Endodermal cell (in vitro differentiated cells): Measurements from ENCODE around the gene CEP104. TPM values are rescaled to one million over a fixed set of nuclear protein-coding genes. Genes with fewer than 3 reads are reported as not detected.

Experiments
- DNase-seq: peaks from one replicate; pipeline ENCODE4 v3.0.0-alpha.2; 2017
- H3K27ac ChIP-seq: 2 replicates; pipeline ENCODE4 v1.5.1; 2013; ENCODE audit warnings: mild to moderate bottlenecking, low read depth, low read length, moderate library complexity
- H3K27me3 ChIP-seq: 2 replicates; pipeline ENCODE4 v1.6.1; 2013; ENCODE audit warnings: mild to moderate bottlenecking, low read length, moderate library complexity; ENCODE audit not compliant: insufficient read depth, control insufficient read depth, poor library complexity, severe bottlenecking
- H3K36me3 ChIP-seq: 2 replicates; pipeline ENCODE4 v1.7.0; 2013; ENCODE audit warnings: mild to moderate bottlenecking, low read length, moderate library complexity; ENCODE audit not compliant: control insufficient read depth, insufficient read depth
- H3K4me1 ChIP-seq: one replicate; pipeline ENCODE4 v1.7.0; 2013; ENCODE audit warnings: low read length; ENCODE audit not compliant: control insufficient read depth, insufficient read depth
- H3K4me3 ChIP-seq: 2 replicates; pipeline ENCODE4 v1.5.1; 2013; ENCODE audit warnings: mild to moderate bottlenecking, low read length, moderate library complexity
- H3K9ac ChIP-seq: 2 replicates; pipeline ENCODE4 v1.6.1; 2013; ENCODE audit warnings: mild to moderate bottlenecking, low read length, moderate library complexity; ENCODE audit not compliant: poor library complexity, severe bottlenecking; ENCODE audit errors: extremely low read depth
- H3K9me3 ChIP-seq: 2 replicates; pipeline ENCODE4 v1.6.1; 2013; ENCODE audit warnings: mild to moderate bottlenecking, low read length, moderate library complexity; ENCODE audit not compliant: control insufficient read depth
- H3K27ac Mint-ChIP-seq: 2 replicates; pipeline ENCODE4 v1.8.0; 2020; ENCODE audit warnings: mixed read lengths
- H3K27me3 Mint-ChIP-seq: 2 replicates; pipeline ENCODE4 v1.8.0; 2021; ENCODE audit warnings: mild to moderate bottlenecking, mixed read lengths; ENCODE audit not compliant: insufficient read depth
- H3K36me3 Mint-ChIP-seq: 2 replicates; pipeline ENCODE4 v1.8.0; 2020; ENCODE audit warnings: low read depth, mixed read lengths
- H3K4me1 Mint-ChIP-seq: 2 replicates; pipeline ENCODE4 v1.8.0; 2020; ENCODE audit warnings: mixed read lengths
- H3K4me3 Mint-ChIP-seq: 2 replicates; pipeline ENCODE4 v1.8.0; 2020; ENCODE audit warnings: mild to moderate bottlenecking, moderate library complexity, mixed read lengths
- H3K9me3 Mint-ChIP-seq: 2 replicates; pipeline ENCODE4 v1.8.0; 2020; ENCODE audit warnings: mild to moderate bottlenecking, mixed read lengths
- WGBS, 2 experiments: methylation state at CpG; one replicate each; pipeline versions ENCODE4 v1.1.5 to v1.1.7; 2013; ENCODE audit warnings: missing lambda C conversion rate in 2 of 2, mixed read lengths in 1 of 2; ENCODE audit not compliant: insufficient coverage in 1 of 2, insufficient read length in 1 of 2; 5-methylcytosine and 5-hydroxymethylcytosine counted together
- total RNA-seq, 2 donors: library from RNA; stranded (reverse); fragmentation: NEBNext Ultra II Directional in 1 of 2; extraction: Animal tissue kit (Norgen Biotek cat#: 25700) in 1 of 2; gene quantifications; 2 replicates in 1 of 2; 3 replicates in 1 of 2; pipeline ENCODE4 v1.2.1, GENCODE V29; 2021
- TF ChIP-seq, protein P1 (sequence below): fragments of 200-600 bp; sonication (generic); conservative IDR thresholded peaks from 2 replicates; pipeline ENCODE4 v1.5.0; 2021; ENCODE audit warnings: antibody characterized with exemption, mild to moderate bottlenecking

The CEP104 gene
- total RNA-seq, 2 donors from 2014 or later = 34.2 to 47.5 TPM

DNA sequence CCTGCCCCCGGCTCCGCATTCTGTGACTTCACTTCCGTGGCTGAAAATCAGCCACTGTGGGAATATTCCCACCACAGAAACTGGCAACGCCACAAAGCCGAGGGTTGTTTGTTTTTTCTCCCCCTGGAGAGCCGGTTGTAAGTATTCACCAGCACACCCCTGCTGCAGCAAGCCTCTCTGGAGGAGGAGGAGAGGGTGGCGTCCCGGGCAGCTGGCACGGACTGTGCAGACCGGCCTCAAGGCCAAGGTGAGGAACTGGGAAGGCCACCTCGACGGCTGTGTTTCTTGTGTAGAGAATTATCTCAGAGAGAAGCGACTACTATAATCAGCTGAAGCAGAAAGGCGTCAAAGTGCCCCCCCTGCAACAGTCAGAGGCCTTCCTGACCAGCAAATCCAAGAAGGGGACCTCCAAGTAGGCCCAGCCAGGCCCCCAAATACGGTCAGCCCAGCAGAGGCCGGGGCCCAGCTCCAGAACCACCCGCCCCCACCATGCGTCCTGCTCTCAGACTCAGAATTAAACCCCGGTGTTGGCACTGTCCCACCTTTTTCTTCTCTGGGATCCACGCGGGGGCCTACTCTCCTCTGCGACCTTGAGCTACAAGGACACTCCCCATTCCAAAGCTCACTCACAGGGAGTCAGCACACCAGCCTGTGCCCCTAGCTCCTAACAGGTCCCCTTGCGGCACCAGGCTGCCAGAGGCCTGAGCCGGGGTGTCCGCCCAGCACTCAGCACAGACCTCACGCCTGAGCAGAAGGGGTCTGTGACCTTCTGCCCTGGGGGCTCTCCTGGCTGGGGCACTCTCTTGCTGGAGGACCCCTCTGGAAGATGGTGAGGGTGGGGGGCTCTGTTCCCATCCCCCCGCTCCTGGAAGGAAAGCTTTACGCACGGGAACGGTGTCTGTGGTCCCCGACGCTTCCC is 85.6 kb downstream of the CEP104 start:
- Histone ChIP-seq H3K36me3 (no peaks in the 10 kb centered on the region), H3K4me1 (peaks cover 4% of the 10 kb centered on the region), H3K9me3 (no peaks in the 10 kb centered on the region), H3K27me3 (no peaks in the 10 kb centered on the region), H3K27ac (no peak overlapping the region), H3K9ac (no peak overlapping the region), H3K4me3 (peak overlapping the region; percentile 76)
- peak; percentile 70 for DNase-seq
- no peaks in the 10 kb centered on the region for H3K9me3 Mint-ChIP-seq
- H3K27ac Mint-ChIP-seq = no peak overlapping the region
- H3K4me3 Mint-ChIP-seq = peak overlapping the region; percentile 56
- peaks cover 8% of the 10 kb centered on the region for H3K27me3 Mint-ChIP-seq
- peaks cover 8% of the 10 kb centered on the region for H3K4me1 Mint-ChIP-seq
- no peaks in the 10 kb centered on the region for H3K36me3 Mint-ChIP-seq
- TF ChIP-seq, protein P1, sequence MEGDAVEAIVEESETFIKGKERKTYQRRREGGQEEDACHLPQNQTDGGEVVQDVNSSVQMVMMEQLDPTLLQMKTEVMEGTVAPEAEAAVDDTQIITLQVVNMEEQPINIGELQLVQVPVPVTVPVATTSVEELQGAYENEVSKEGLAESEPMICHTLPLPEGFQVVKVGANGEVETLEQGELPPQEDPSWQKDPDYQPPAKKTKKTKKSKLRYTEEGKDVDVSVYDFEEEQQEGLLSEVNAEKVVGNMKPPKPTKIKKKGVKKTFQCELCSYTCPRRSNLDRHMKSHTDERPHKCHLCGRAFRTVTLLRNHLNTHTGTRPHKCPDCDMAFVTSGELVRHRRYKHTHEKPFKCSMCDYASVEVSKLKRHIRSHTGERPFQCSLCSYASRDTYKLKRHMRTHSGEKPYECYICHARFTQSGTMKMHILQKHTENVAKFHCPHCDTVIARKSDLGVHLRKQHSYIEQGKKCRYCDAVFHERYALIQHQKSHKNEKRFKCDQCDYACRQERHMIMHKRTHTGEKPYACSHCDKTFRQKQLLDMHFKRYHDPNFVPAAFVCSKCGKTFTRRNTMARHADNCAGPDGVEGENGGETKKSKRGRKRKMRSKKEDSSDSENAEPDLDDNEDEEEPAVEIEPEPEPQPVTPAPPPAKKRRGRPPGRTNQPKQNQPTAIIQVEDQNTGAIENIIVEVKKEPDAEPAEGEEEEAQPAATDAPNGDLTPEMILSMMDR = no peak
- WGBS, 2 experiments = 72 to 85% methylated on average over 14 to 32 of the region's 32 CpGs

DNA sequence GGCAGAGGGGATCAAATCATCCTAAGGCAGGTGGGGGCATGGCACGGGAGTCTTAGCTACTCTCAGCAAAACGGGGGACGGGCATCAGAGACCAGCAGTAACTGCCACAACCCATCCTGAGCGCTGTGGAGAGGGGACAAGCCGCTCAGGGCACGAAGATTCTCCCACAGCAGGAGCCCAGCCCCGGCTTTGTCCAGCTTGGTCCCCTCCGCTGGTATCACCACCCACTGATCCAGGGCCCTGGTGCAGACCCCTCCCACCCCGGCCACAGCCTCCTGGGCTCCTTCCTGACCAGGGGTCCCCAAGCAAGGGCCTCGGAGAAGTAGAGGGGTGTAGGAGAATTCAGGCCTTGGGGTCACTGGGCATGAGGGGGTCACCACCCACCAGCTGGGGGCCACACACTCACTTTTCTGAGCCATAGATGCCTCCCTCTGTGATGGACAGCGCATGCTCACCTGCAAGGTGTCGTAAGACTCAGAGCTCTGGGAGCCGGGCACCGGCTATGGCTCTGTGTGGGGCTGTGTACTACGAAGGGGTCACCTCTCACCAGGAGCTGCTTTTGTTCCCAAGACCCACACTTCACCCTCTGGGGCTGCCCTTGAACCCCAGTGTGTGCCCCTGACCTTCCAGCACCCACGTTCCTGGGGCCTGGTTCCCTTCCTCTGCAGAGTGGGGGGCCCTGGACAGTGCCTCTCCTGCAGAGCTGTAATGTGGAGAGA is 86.8 kb downstream of the CEP104 start:
- Mint-ChIP-seq H3K27ac (no peak overlapping the region), H3K27me3 (peaks cover 19% of the 10 kb centered on the region), H3K9me3 (no peaks in the 10 kb centered on the region), H3K4me3 (peak overlapping the region; percentile 56), H3K4me1 (peaks cover 6% of the 10 kb centered on the region), H3K36me3 (no peaks in the 10 kb centered on the region)
- Histone ChIP-seq H3K27ac (no peak overlapping the region), H3K9me3 (no peaks in the 10 kb centered on the region), H3K4me3 (no peak overlapping the region), H3K4me1 (peaks cover 4% of the 10 kb centered on the region), H3K9ac (no peak overlapping the region), H3K27me3 (no peaks in the 10 kb centered on the region), H3K36me3 (no peaks in the 10 kb centered on the region)
- peak; percentile 31 for DNase-seq
- WGBS, 2 experiments = 92% methylated on average over 11 to 16 of the region's 16 CpGs
- TF ChIP-seq, protein P1 = no peak

DNA sequence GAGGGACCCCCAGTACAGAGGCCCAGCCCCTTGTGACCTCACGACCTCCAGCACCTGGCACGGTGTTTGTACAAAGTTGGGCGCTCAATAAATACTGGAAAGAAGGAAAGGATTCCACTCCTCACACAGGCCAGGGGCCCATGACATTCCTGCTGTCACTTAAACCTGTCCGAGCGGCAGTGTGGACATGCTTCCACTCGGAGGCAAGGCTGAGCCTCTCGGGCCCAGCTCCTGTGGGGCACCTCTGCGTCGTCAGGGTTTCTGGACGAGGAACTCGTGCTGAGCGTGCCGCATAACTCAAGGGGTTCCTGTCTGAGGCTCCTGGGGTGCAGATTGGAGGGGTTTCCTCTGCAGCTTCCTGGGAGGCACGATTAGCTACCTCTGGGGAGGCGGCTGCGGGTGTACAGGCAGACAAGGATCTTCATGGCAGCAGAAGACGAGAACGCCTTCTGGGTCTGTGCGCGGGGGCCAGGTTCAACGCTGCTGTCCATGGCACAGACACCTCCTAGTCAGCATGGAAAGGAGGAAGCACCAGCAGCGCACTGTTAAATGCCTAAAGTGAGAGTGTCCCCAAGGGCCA is 88.1 kb downstream of the CEP104 start:
- whole genome bisulfite sequencing, 2 experiments = 95 to 96% methylated on average over 14 to 22 of the region's 22 CpGs
- Mint-ChIP-seq H3K9me3 (no peaks in the 10 kb centered on the region), H3K4me1 (peaks cover 6% of the 10 kb centered on the region)

More for the DNA sequence above, 88.1 kb downstream of the CEP104 start:
- Mint-ChIP-seq H3K27me3 (peaks cover 19% of the 10 kb centered on the region), H3K27ac (no peak overlapping the region), H3K36me3 (no peaks in the 10 kb centered on the region), H3K4me3 (no peak overlapping the region)
- DNase-seq = peak; percentile 28
- Histone ChIP-seq H3K27me3 (no peaks in the 10 kb centered on the region), H3K36me3 (no peaks in the 10 kb centered on the region), H3K27ac (no peak overlapping the region), H3K4me3 (no peak overlapping the region), H3K9me3 (no peaks in the 10 kb centered on the region), H3K4me1 (peaks cover 4% of the 10 kb centered on the region), H3K9ac (no peak overlapping the region)
- TF ChIP-seq, protein P1 = no peak
